GM21576 (cell line): ENCODE data around the gene ASB11.

Experiments used
- ATAC-seq: cut with Tn5 transposase; IDR thresholded peaks from one replicate; pipeline ENCODE4 v1.9.1; 2021; ENCODE audit warnings: mild to moderate bottlenecking, moderate library complexity; ENCODE audit not compliant: unreplicated experiment

The ASB11 gene

GRCh38 chrX:15235001-15235400 lies 80.4 kb downstream of the ASB11 start:
- no peak for ATAC-seq

- ATAC-seq = no peak
Measured at GRCh38 chrX:15233416-15234015, 81.9 kb downstream of the ASB11 start.
